GM12878 (cell line): ENCODE results near the gene MRPL42. TPM values are rescaled to one million over a fixed set of nuclear protein-coding genes. Genes with fewer than 3 reads are reported as not detected.

Source experiments
- ATAC-seq: fragments of 200-7000 bp; cut with Tn5 transposase; 3 replicates; pipeline ENCODE4 v1.9.1; 2020; ENCODE audit warnings: mild to moderate bottlenecking, moderate library complexity
- BruUV-seq: library from RNA; stranded (reverse); fragments of 400-500 nt; replicated peaks from 2 replicates; lab custom pipeline; 2021; lab: Mats Ljungman, UMichigan
- CTCF ChIA-PET: fragments of 300-600 bp; sonication (Branson Sonifier 250); formaldehyde crosslinking; extraction: SDS; loops from one replicate; lab custom pipeline; 2021; ENCODE audit warnings: inconsistent platforms; lab: Yijun Ruan, JAX
- POLR2A ChIA-PET: fragments of 350-600 bp; formaldehyde crosslinking; extraction: SDS; loops from one replicate; lab custom pipeline; 2021; ENCODE audit warnings: inconsistent platforms; lab: Charles Lee
- RAD21 ChIA-PET: fragments of 300-600 bp; sonication (Branson Sonifier 250); formaldehyde crosslinking; loops from one replicate; lab custom pipeline; 2023; ENCODE audit warnings: antibody characterized with exemption; ENCODE audit not compliant: unreplicated experiment; lab: Charles Lee
- SMC1A ChIA-PET: fragments of 300-600 bp; sonication (Branson Sonifier 250); formaldehyde crosslinking; loops from one replicate; lab custom pipeline; 2023; ENCODE audit not compliant: unreplicated experiment, uncharacterized antibody; lab: Charles Lee
- DNase-seq: peaks from one replicate; pipeline ENCODE4 v3.0.0-alpha.2; 2011; ENCODE audit warnings: low read depth, low spot score
- FAIRE-seq: peaks from 3 replicates; lab custom pipeline; 2011; peaks lifted over from hg19 to GRCh38; lab: Jason Lieb, UNC
- H2AFZ ChIP-seq: 2 replicates; pipeline ENCODE4 v1.6.0; 2011; ENCODE audit warnings: low read depth, low read length, control low read depth; ENCODE audit not compliant: control insufficient read depth
- H3K27ac ChIP-seq: 2 replicates; pipeline ENCODE4 v1.5.1; 2011; ENCODE audit warnings: control low read depth; ENCODE audit not compliant: control insufficient read depth, insufficient read depth
- H3K27me3 ChIP-seq, 2 experiments: replicated peaks in 1 of 2; 2 replicates each; pipeline versions ENCODE4 v1.6.0 to v1.6.1; 2011; ENCODE audit warnings: low read length in 1 of 2; ENCODE audit not compliant: control insufficient read depth in 2 of 2, insufficient read depth in 2 of 2
- H3K36me3 ChIP-seq, 2 experiments: 2 replicates each; pipeline ENCODE4 v1.5.1; 2011; ENCODE audit warnings: low read length in 1 of 2; ENCODE audit not compliant: control insufficient read depth in 2 of 2, insufficient read depth in 2 of 2
- H3K4me1 ChIP-seq: 2 replicates; pipeline ENCODE4 v1.6.1; 2011; ENCODE audit warnings: mild to moderate bottlenecking, low read length, moderate library complexity, mixed read lengths; ENCODE audit not compliant: control insufficient read depth, insufficient read depth
- H3K4me2 ChIP-seq: 2 replicates; pipeline ENCODE4 v1.6.0; 2011; ENCODE audit warnings: control low read depth; ENCODE audit not compliant: control insufficient read depth, insufficient read depth
- H3K4me3 ChIP-seq: fragments of 200-600 bp; sonication (generic); 2 replicates; pipeline ENCODE4 v1.5.1; 2016
- H3K79me2 ChIP-seq: 2 replicates; pipeline ENCODE4 v1.6.0; 2011; ENCODE audit warnings: low read length; ENCODE audit not compliant: control insufficient read depth, insufficient read depth
- H3K9ac ChIP-seq: 2 replicates; pipeline ENCODE4 v1.8.0; 2011; ENCODE audit warnings: low read length, control low read depth, mixed read lengths; ENCODE audit not compliant: control insufficient read depth, insufficient read depth
- H3K9me3 ChIP-seq: replicated peaks from 3 replicates; pipeline ENCODE4 v1.5.1; 2011; ENCODE audit warnings: mild to moderate bottlenecking, low read length; ENCODE audit not compliant: control insufficient read depth, insufficient read depth
- H4K20me1 ChIP-seq: 2 replicates; pipeline ENCODE4 v1.6.0; 2011; ENCODE audit not compliant: control insufficient read depth, insufficient read depth
- ASH2L ChIP-seq: fragments of 300-600, 200-600 bp; sonication (generic); IDR thresholded peaks from 2 replicates; pipeline ENCODE4 v1.6.1; 2017; ENCODE audit warnings: low read depth, mild to moderate bottlenecking, borderline replicate concordance
- ATF3 ChIP-seq: IDR thresholded peaks from 2 replicates; pipeline ENCODE4 v1.6.1; 2011; ENCODE audit warnings: low read depth, mild to moderate bottlenecking, low read length, moderate library complexity, borderline replicate concordance; ENCODE audit errors: extremely low read depth
- CBX3 ChIP-seq: fragments of 200-600 bp; sonication (generic); IDR thresholded peaks from 2 replicates; pipeline ENCODE4 v1.6.1; 2016; ENCODE audit warnings: low read depth, borderline replicate concordance
- CTCF ChIP-seq, 3 experiments: IDR thresholded peaks in 2 of 3; conservative IDR thresholded peaks in 1 of 3; 2 replicates each; pipeline ENCODE4 v1.5.1; 2011; ENCODE audit warnings: low read depth in 3 of 3, low read length in 3 of 3, mild to moderate bottlenecking in 3 of 3, control low read depth in 2 of 3, moderate library complexity in 2 of 3, inconsistent platforms in 1 of 3, mixed read lengths in 1 of 3; ENCODE audit not compliant: control insufficient read depth in 2 of 3, insufficient read depth in 1 of 3; ENCODE audit errors: extremely low read depth in 1 of 3
- EED ChIP-seq: sonication (generic); IDR thresholded peaks from 2 replicates; pipeline ENCODE4 v1.6.1; 2016; ENCODE audit warnings: antibody characterized with exemption, low read depth
- ESRRA ChIP-seq: IDR thresholded peaks from 2 replicates; pipeline ENCODE4 v1.6.1; 2012; ENCODE audit warnings: mild to moderate bottlenecking, low read length, improper control_type of control experiment
- HDAC2 ChIP-seq: fragments of 200-600 bp; sonication (generic); IDR thresholded peaks from 2 replicates; pipeline ENCODE4 v1.6.1; 2017
- IRF5 ChIP-seq: fragments of 450-650 bp; IDR thresholded peaks from 2 replicates; pipeline ENCODE4 v1.6.1; 2017; ENCODE audit warnings: borderline replicate concordance
- JUND ChIP-seq: IDR thresholded peaks from 2 replicates; pipeline ENCODE4 v1.6.1; 2012; ENCODE audit warnings: low read depth, mild to moderate bottlenecking, low read length, improper control_type of control experiment, moderate library complexity
- MEF2A ChIP-seq: IDR thresholded peaks from 2 replicates; pipeline ENCODE4 v1.6.1; 2011; ENCODE audit warnings: low read depth, mild to moderate bottlenecking, low read length, moderate library complexity; ENCODE audit not compliant: insufficient read depth
- MYB ChIP-seq: fragments of 150-350 bp; IDR thresholded peaks from 2 replicates; pipeline ENCODE4 v1.6.1; 2014; ENCODE audit warnings: mild to moderate bottlenecking, low read depth, low read length, borderline replicate concordance
- MYC ChIP-seq: IDR thresholded peaks from 2 replicates; pipeline ENCODE4 v1.6.1; 2011; ENCODE audit warnings: mild to moderate bottlenecking, low read length, moderate library complexity, inconsistent platforms; ENCODE audit not compliant: insufficient read depth, insufficient replicate concordance, insufficient read length, severe bottlenecking
- NKRF ChIP-seq: fragments of 450-650 bp; conservative IDR thresholded peaks from 2 replicates; pipeline ENCODE4 v1.6.1; 2017; ENCODE audit warnings: mild to moderate bottlenecking, moderate library complexity
- RB1 ChIP-seq: fragments of 450-650 bp; formaldehyde crosslinking; IDR thresholded peaks from 2 replicates; pipeline ENCODE4 v1.6.1; 2017; ENCODE audit warnings: mild to moderate bottlenecking, borderline replicate concordance
- RUNX3 ChIP-seq: IDR thresholded peaks from 2 replicates; pipeline ENCODE4 v1.6.1; 2012; ENCODE audit warnings: low read length, inconsistent platforms
- SMAD1 ChIP-seq: fragments of 450-650 bp; IDR thresholded peaks from 2 replicates; pipeline ENCODE4 v1.6.1; 2018; ENCODE audit warnings: mild to moderate bottlenecking, low read depth; ENCODE audit not compliant: partially characterized antibody
- WGBS: methylation state at CpG from one replicate; pipeline ENCODE4 v1.1.6; 2016; ENCODE audit warnings: low lambda C conversion rate; ENCODE audit not compliant: insufficient replicate concordance, insufficient coverage; ENCODE audit errors: missing lambda C conversion rate; 5-methylcytosine and 5-hydroxymethylcytosine counted together
- in situ Hi-C: fragments of 300-500 bp; cut with MboI; formaldehyde crosslinking; loops from 9 replicates; pipeline ENCODE4 v1.14.3; 2018; ENCODE audit warnings: mixed read lengths
- intact Hi-C: fragments of 100-400 bp; cut with micrococcal nuclease; formaldehyde crosslinking; loops from one replicate; pipeline ENCODE4 v1.14.2; 2022; ENCODE audit not compliant: unreplicated experiment
- polyA plus RNA-seq, 11 experiments: library from polyadenylated mRNA; depleted of rRNA in 4 of 11; unstranded in 6 of 11; stranded (reverse) in 5 of 11; fragments of >200 nt; fragmentation: Nextera tagmentation in 4 of 11; fragmentation: Illumina TruSeq in 1 of 11; extraction: Ambion mirVana in 4 of 11; extraction: Trizol in 1 of 11; gene quantifications; 1 replicate in 1 of 11; 2 replicates in 10 of 11; pipeline versions ENCODE4 v1.2.1 to v1.2.3, GENCODE V29; 2011 to 2016; ENCODE audit warnings: inconsistent platforms in 2 of 11, missing spikeins in 2 of 11, low read depth in 1 of 11
- total RNA-seq, 4 experiments: library from RNA; depleted of rRNA in 3 of 4; stranded (reverse); fragments of >200 nt in 3 of 4; fragmentation: Illumina TruSeq in 1 of 4; extraction: Trizol in 1 of 4; gene quantifications; 2 replicates each; pipeline versions ENCODE4 v1.2.1 to v1.2.3, GENCODE V29; 2013 to 2021

Gene MRPL42
- total and polyA plus RNA-seq, 10 of the 15 experiments (the other 5 are each of a cell fraction or from before 2014, with no cell fraction given) = 65.1 to 427 (median 126) TPM

GRCh38 chr12:93483151-93483807 is 16.0 kb downstream of the MRPL42 start:
- Histone ChIP-seq H3K9ac (no peak overlapping the region), H3K4me3 (no peak overlapping the region), H3K27ac (no peak overlapping the region), H3K4me2 (no peak overlapping the region), H3K36me3 (peaks cover 5 to 19% of the 10 kb centered on the region in 2 experiments), H4K20me1 (no peaks in the 10 kb centered on the region), H2AFZ (no peak overlapping the region), H3K4me1 (no peaks in the 10 kb centered on the region), H3K9me3 (no peaks in the 10 kb centered on the region), H3K27me3 (no peaks in the 10 kb centered on the region), H3K79me2 (no peaks in the 10 kb centered on the region)
- ChIA-PET RAD21 (no interaction called here), CTCF (interaction anchor here (1.3 to 1.9 kb wide), 2 partner anchors 12 to 20 kb away, joined by 4 to 9 read pairs; no protein-coding TSS in a partner anchor), SMC1A (interaction anchor here (0.7 to 1.6 kb wide), 6 partner anchors 8 to 549 kb away, joined by 3 to 6 read pairs (median 4); no protein-coding TSS in a partner anchor), POLR2A (no interaction called here)
- no peak for ATAC-seq
- WGBS = 97% methylated on average over 4 of the region's 4 CpGs
- intact Hi-C loops = no loop called here
- FAIRE-seq = no peak
- DNase-seq = no peak
- in situ Hi-C loops = no loop called here
- BruUV-seq = no TSS peak
- TF ChIP-seq ATF3 = no peak
- TF ChIP-seq MEF2A = no peak
- TF ChIP-seq HDAC2 = no peak
- TF ChIP-seq RB1 = no peak
- no peak for TF ChIP-seq EED
- TF ChIP-seq MYB = no peak
- TF ChIP-seq IRF5 = no peak
- no peak for TF ChIP-seq CBX3
- no peak for TF ChIP-seq RUNX3
- TF ChIP-seq NKRF = no peak
- no peak for TF ChIP-seq SMAD1
- TF ChIP-seq CTCF (IDR thresholded peaks at IDR 0.05 in 2 of 3, conservative IDR thresholded peaks at IDR 0.05 in 1 of 3; ENCODE audit: control insufficient read depth in 2 of 3, extremely low read depth in 1 of 3, insufficient read depth in 1 of 3, low read depth in 3 of 3, low read length in 3 of 3) = no peak
- no peak for TF ChIP-seq MYC
- TF ChIP-seq ESRRA = no peak
- no peak for TF ChIP-seq ASH2L
- no peak for TF ChIP-seq JUND
